Dermis microvascular lymphatic vessel endothelial cell (primary cell): ENCODE results near the gene CIDEA. TPM values are rescaled to one million over a fixed set of nuclear protein-coding genes. Genes with fewer than 3 reads are reported as not detected.
"Not testable (repeated sequence)": the region's sequence is repeated elsewhere in the genome, so short reads cannot be mapped to it uniquely, and the experiment has no call there.

ENCODE experiments used
- DNase-seq, 2 donors: peaks; one replicate each; pipeline versions ENCODE4 v3.0.0 to v3.0.0-alpha.2; 2010; ENCODE audit warnings: low read depth in 2 of 2
- total RNA-seq: library from RNA; depleted of rRNA; stranded (reverse); fragments of >200 nt; gene quantifications from 2 replicates; pipeline ENCODE4 v1.2.1, GENCODE V29; 2014

CIDEA gene
- total RNA-seq, 1 donor from 2014 or later, result 1.3 TPM

- DNase-seq, result no peak
These were observed 15.3 kb upstream of the CIDEA start for GRCh38 chr18:12238826-12239225.

- DNase-seq, result no peak
These were observed 14.7 kb upstream of the CIDEA start for GRCh38 chr18:12239431-12239830.

- no peak for DNase-seq
These were observed 11.4 kb upstream of the CIDEA start for GRCh38 chr18:12242658-12243260.

- not testable (repeated sequence) for DNase-seq
These were observed 10.9 kb upstream of the CIDEA start for GRCh38 chr18:12243272-12243671.

GRCh38 chr18:12245793-12246135 is 8.4 kb upstream of the CIDEA start:
- DNase-seq, result no peak

- DNase-seq, result peak in 1 of 2 donors; percentile 59
These were observed 7.0 kb upstream of the CIDEA start for GRCh38 chr18:12246849-12247808.

- DNase-seq, result no peak
These were observed 6.2 kb upstream of the CIDEA start for GRCh38 chr18:12247946-12248345.

- DNase-seq, result no peak
These were observed 5.0 kb upstream of the CIDEA start for GRCh38 chr18:12248926-12249720.

GRCh38 chr18:12251311-12251710 is 2.9 kb upstream of the CIDEA start:
- no peak for DNase-seq

- DNase-seq, result no peak
These were observed 2.1 kb upstream of the CIDEA start for GRCh38 chr18:12252061-12252460.

- DNase-seq, result no peak
These were observed 1.1 kb upstream of the CIDEA start for GRCh38 chr18:12253027-12253426.

- no peak for DNase-seq
These were observed 462 bp upstream of the CIDEA start for GRCh38 chr18:12253663-12254135.

GRCh38 chr18:12254820-12255511 is 805 bp downstream of the CIDEA start:
- DNase-seq, result no peak

- DNase-seq, result peak in 1 of 2 donors; percentile 29
These were observed 1.5 kb downstream of the CIDEA start for GRCh38 chr18:12255626-12256026.

GRCh38 chr18:12256951-12257350 is 2.8 kb downstream of the CIDEA start:
- peak in 1 of 2 donors; percentile 69 for DNase-seq

GRCh38 chr18:12257996-12258718 is 4.0 kb downstream of the CIDEA start:
- DNase-seq, result no peak

GRCh38 chr18:12258719-12259705 is 4.9 kb downstream of the CIDEA start:
- no peak for DNase-seq

GRCh38 chr18:12262748-12263147 is 8.6 kb downstream of the CIDEA start:
- DNase-seq, result no peak

- DNase-seq, result no peak
These were observed 10.7 kb downstream of the CIDEA start for GRCh38 chr18:12264864-12265263.
